Testis (tissue), 2 donors: Measurements from ENCODE around the gene CRY1.

Source experiments
- POLR2A ChIP-seq: fragments of 450-650 bp; IDR thresholded peaks from one replicate; pipeline ENCODE4 v1.6.1; 2017; ENCODE audit warnings: antibody characterized with exemption, mild to moderate bottlenecking, moderate library complexity
- TF ChIP-seq, protein P1 (sequence below), 3 experiments: fragments of 450-650 bp in 2 of 3; fragments of 200-600 bp in 1 of 3; sonication (generic) in 1 of 3; IDR thresholded peaks; one replicate each; pipeline ENCODE4 v1.5.1; 2016 to 2019; ENCODE audit warnings: antibody characterized with exemption in 3 of 3, mild to moderate bottlenecking in 2 of 3, moderate library complexity in 1 of 3

DNA sequence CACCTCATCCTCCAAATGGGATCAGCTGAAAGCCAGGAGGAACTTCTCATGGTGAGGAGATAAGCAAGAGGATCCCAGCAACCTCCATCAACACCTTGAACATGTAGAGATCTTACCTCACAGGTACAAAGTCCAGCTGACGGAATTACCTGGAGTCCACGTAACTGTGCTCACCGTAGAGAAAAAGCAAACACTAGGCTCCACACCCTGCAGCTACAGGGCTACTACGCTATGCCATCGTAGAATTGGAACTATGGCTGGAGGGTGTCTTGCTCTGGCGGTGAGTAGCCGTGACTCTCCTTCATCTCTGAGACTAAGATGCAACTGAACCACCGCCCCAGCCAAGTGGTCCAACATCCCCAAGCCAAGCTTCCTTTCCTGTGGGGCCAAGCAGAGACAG, 50.5 kb downstream of the CRY1 start:
- TF ChIP-seq, protein P1, sequence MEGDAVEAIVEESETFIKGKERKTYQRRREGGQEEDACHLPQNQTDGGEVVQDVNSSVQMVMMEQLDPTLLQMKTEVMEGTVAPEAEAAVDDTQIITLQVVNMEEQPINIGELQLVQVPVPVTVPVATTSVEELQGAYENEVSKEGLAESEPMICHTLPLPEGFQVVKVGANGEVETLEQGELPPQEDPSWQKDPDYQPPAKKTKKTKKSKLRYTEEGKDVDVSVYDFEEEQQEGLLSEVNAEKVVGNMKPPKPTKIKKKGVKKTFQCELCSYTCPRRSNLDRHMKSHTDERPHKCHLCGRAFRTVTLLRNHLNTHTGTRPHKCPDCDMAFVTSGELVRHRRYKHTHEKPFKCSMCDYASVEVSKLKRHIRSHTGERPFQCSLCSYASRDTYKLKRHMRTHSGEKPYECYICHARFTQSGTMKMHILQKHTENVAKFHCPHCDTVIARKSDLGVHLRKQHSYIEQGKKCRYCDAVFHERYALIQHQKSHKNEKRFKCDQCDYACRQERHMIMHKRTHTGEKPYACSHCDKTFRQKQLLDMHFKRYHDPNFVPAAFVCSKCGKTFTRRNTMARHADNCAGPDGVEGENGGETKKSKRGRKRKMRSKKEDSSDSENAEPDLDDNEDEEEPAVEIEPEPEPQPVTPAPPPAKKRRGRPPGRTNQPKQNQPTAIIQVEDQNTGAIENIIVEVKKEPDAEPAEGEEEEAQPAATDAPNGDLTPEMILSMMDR (IDR thresholded peaks at IDR 0.05): no peak
- no peak for TF ChIP-seq POLR2A
